HEK293 (cell line): ENCODE data around the gene UBTD1.

ENCODE experiments used
- BCL6B ChIP-seq: fragments of 450-650 bp; formaldehyde crosslinking; IDR thresholded peaks from 2 replicates; pipeline ENCODE4 v1.5.1; 2017; ENCODE audit warnings: missing biosample characterization, missing genetic modification characterization
- GLI2 ChIP-seq: fragments of 450-650 bp; formaldehyde crosslinking; IDR thresholded peaks from 2 replicates; pipeline ENCODE4; 2017; ENCODE audit warnings: missing biosample characterization, missing genetic modification characterization, low read depth, borderline replicate concordance
- GLI4 ChIP-seq: fragments of 450-650 bp; formaldehyde crosslinking; IDR thresholded peaks from 2 replicates; pipeline ENCODE4 v1.5.1; 2016; ENCODE audit warnings: missing biosample characterization, missing genetic modification characterization
- INSM2 ChIP-seq: fragments of 450-650 bp; formaldehyde crosslinking; IDR thresholded peaks from 2 replicates; pipeline ENCODE4 v1.5.1; 2016; ENCODE audit warnings: missing biosample characterization, missing genetic modification characterization
- PRDM2 ChIP-seq: fragments of 450-650 bp; formaldehyde crosslinking; IDR thresholded peaks from 2 replicates; pipeline ENCODE4 v1.5.1; 2016; ENCODE audit warnings: missing biosample characterization, missing genetic modification characterization, borderline replicate concordance
- SALL2 ChIP-seq: fragments of 450-650 bp; formaldehyde crosslinking; IDR thresholded peaks from 2 replicates; pipeline ENCODE4 v1.5.0; 2017; ENCODE audit warnings: missing biosample characterization, mild to moderate bottlenecking, missing genetic modification characterization, borderline replicate concordance
- TRIM28 ChIP-seq: IDR thresholded peaks from 2 replicates; pipeline ENCODE4 v1.6.1; 2011; ENCODE audit warnings: low read length, control low read depth, borderline replicate concordance
- ZBTB49 ChIP-seq: fragments of 450-650 bp; formaldehyde crosslinking; IDR thresholded peaks from 2 replicates; pipeline ENCODE4 v1.5.1; 2016; ENCODE audit warnings: missing biosample characterization, missing genetic modification characterization, low read depth
- ZFP3 ChIP-seq: fragments of 450-650 bp; formaldehyde crosslinking; IDR thresholded peaks from 2 replicates; pipeline ENCODE4 v1.5.1; 2016; ENCODE audit warnings: low read depth, missing biosample characterization, missing genetic modification characterization
- ZNF184 ChIP-seq: fragments of 450-650 bp; IDR thresholded peaks from 2 replicates; pipeline ENCODE4 v1.5.1; 2018; ENCODE audit warnings: missing biosample characterization, mild to moderate bottlenecking, missing genetic modification characterization
- ZNF280D ChIP-seq: fragments of 450-650 bp; formaldehyde crosslinking; IDR thresholded peaks from 2 replicates; pipeline ENCODE4 v1.5.1; 2016; ENCODE audit warnings: missing biosample characterization, missing genetic modification characterization
- ZNF341 ChIP-seq: fragments of 450-650 bp; formaldehyde crosslinking; IDR thresholded peaks from 2 replicates; pipeline ENCODE4; 2016; ENCODE audit warnings: low read depth, missing biosample characterization, missing genetic modification characterization
- ZNF366 ChIP-seq: fragments of 450-650 bp; formaldehyde crosslinking; conservative IDR thresholded peaks from 2 replicates; pipeline ENCODE4 v1.5.1; 2016; ENCODE audit warnings: missing biosample characterization, missing genetic modification characterization
- ZNF426 ChIP-seq: fragments of 450-650 bp; formaldehyde crosslinking; IDR thresholded peaks from 2 replicates; pipeline ENCODE4 v1.5.1; 2017; ENCODE audit warnings: missing biosample characterization, missing genetic modification characterization, mild to moderate bottlenecking, inconsistent platforms, moderate library complexity
- ZNF449 ChIP-seq: fragments of 450-650 bp; formaldehyde crosslinking; IDR thresholded peaks from 2 replicates; pipeline ENCODE4 v1.5.1; 2017; ENCODE audit warnings: missing biosample characterization, mild to moderate bottlenecking, missing genetic modification characterization, moderate library complexity
- ZNF48 ChIP-seq: fragments of 450-650 bp; formaldehyde crosslinking; IDR thresholded peaks from 2 replicates; pipeline ENCODE4 v1.5.1; 2016; ENCODE audit warnings: missing biosample characterization, missing genetic modification characterization
- ZNF514 ChIP-seq: fragments of 450-650 bp; formaldehyde crosslinking; IDR thresholded peaks from 2 replicates; pipeline ENCODE4 v1.5.1; 2016; ENCODE audit warnings: missing biosample characterization, missing genetic modification characterization
- ZNF544 ChIP-seq: fragments of 450-650 bp; formaldehyde crosslinking; IDR thresholded peaks from 2 replicates; pipeline ENCODE4 v1.5.0; 2017; ENCODE audit warnings: missing biosample characterization, missing genetic modification characterization
- ZNF548 ChIP-seq: fragments of 450-650 bp; formaldehyde crosslinking; IDR thresholded peaks from 2 replicates; pipeline ENCODE4 v1.5.1; 2016; ENCODE audit warnings: missing biosample characterization, missing genetic modification characterization
- ZNF645 ChIP-seq: fragments of 450-650 bp; formaldehyde crosslinking; IDR thresholded peaks from 2 replicates; pipeline ENCODE4; 2016; ENCODE audit warnings: missing biosample characterization, missing genetic modification characterization
- ZNF658 ChIP-seq: fragments of 450-650 bp; formaldehyde crosslinking; IDR thresholded peaks from 2 replicates; pipeline ENCODE4; 2016; ENCODE audit warnings: missing biosample characterization, missing genetic modification characterization

Gene UBTD1

GRCh38 chr10:97550336-97551149 is 51.8 kb downstream of the UBTD1 start (continued):
- no peak for TF ChIP-seq BCL6B (tag by site-specific recombination)
- TF ChIP-seq TRIM28 = 0 out of 2 replicates have a peak, but pooled peaks have one; percentile 9
- no peak for TF ChIP-seq ZNF48 (tag by site-specific recombination)
- 0 out of 2 replicates have a peak, but pooled peaks have one; percentile 62 for TF ChIP-seq GLI4 (tag by site-specific recombination)
- TF ChIP-seq ZBTB49 (tag by site-specific recombination) = no peak
- no peak for TF ChIP-seq INSM2 (tag by site-specific recombination)
- no peak for TF ChIP-seq GLI2 (tag by site-specific recombination)
- no peak for TF ChIP-seq ZNF449 (tag by site-specific recombination)
- TF ChIP-seq ZFP3 (tag by site-specific recombination) = no peak
- TF ChIP-seq ZNF548 (tag by site-specific recombination) = no peak
- TF ChIP-seq ZNF280D (tag by site-specific recombination) = no peak
- TF ChIP-seq ZNF341 (tag by site-specific recombination) = 0 out of 2 replicates have a peak, but pooled peaks have one; percentile 12
- TF ChIP-seq ZNF658 = no peak
- TF ChIP-seq ZNF426 (tag by site-specific recombination) = no peak
- no peak for TF ChIP-seq ZNF514
- no peak for TF ChIP-seq SALL2 (tag by site-specific recombination)
- TF ChIP-seq ZNF544 (tag by site-specific recombination) = no peak
- no peak for TF ChIP-seq ZNF184
- TF ChIP-seq ZNF366 = no peak
- TF ChIP-seq ZNF645 = no peak
- TF ChIP-seq PRDM2 (tag by site-specific recombination) = no peak
